ENCODE measurements around the gene DNASE1.

DNA sequence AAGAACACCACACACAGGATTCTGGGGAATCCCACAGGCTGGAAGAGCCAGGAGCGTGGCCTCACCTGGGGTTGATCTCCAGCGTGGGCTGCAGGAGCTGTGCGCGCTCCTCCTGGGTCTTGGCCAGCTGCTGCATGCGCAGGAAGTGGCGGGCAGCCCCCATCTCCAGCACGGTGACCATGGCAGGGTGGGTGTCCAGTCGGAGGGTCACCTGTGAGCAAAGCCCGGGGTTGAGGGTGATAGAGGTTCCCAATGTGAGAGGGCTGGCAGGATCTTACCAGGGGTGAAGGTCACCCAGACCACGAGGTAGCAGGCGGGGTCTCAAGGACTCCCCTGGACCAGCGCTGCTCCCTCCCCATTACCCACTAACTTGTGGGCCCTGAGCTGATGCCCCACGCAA lies 7.4 kb downstream of the DNASE1 start:
- TF ChIP-seq CTCF (IDR thresholded peaks at IDR 0.05 in 2 of 3, conservative IDR thresholded peaks at IDR 0.05 in 1 of 3; ENCODE audit: borderline replicate concordance in 1 of 3, insufficient read depth in 1 of 3, low read depth in 2 of 3, low read length in 2 of 3), result no peak
- no peak for TF ChIP-seq POLR2AphosphoS5 (IDR thresholded peaks at IDR 0.05; ENCODE audit: low read depth, low read length)
- TF ChIP-seq POLR2A (IDR thresholded peaks at IDR 0.05; ENCODE audit: borderline replicate concordance, extremely low read depth, insufficient read depth, insufficient read length), result no peak
- TF ChIP-seq RAD21 (IDR thresholded peaks at IDR 0.05; ENCODE audit: low read depth), result no peak
- TF ChIP-seq JUND (IDR thresholded peaks at IDR 0.05), result no peak
- TF ChIP-seq EZH2 (IDR thresholded peaks at IDR 0.05), result no peak
- TF ChIP-seq REST (IDR thresholded peaks at IDR 0.05; ENCODE audit: low read depth), result no peak
- no peak for TF ChIP-seq SRF (IDR thresholded peaks at IDR 0.05; ENCODE audit: low read depth)
- TF ChIP-seq ZFX (IDR thresholded peaks at IDR 0.05), result no peak
- no peak for TF ChIP-seq EZH2phosphoT487 (IDR thresholded peaks at IDR 0.05; ENCODE audit: borderline replicate concordance)
- no peak for TF ChIP-seq SP1 (IDR thresholded peaks at IDR 0.05; ENCODE audit: low read depth)
- TF ChIP-seq, protein P1, sequence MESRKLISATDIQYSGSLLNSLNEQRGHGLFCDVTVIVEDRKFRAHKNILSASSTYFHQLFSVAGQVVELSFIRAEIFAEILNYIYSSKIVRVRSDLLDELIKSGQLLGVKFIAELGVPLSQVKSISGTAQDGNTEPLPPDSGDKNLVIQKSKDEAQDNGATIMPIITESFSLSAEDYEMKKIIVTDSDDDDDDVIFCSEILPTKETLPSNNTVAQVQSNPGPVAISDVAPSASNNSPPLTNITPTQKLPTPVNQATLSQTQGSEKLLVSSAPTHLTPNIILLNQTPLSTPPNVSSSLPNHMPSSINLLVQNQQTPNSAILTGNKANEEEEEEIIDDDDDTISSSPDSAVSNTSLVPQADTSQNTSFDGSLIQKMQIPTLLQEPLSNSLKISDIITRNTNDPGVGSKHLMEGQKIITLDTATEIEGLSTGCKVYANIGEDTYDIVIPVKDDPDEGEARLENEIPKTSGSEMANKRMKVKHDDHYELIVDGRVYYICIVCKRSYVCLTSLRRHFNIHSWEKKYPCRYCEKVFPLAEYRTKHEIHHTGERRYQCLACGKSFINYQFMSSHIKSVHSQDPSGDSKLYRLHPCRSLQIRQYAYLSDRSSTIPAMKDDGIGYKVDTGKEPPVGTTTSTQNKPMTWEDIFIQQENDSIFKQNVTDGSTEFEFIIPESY (IDR thresholded peaks at IDR 0.05; ENCODE audit: extremely low read depth, insufficient replicate concordance, low read length), result no peak
- TF ChIP-seq TCF7L2 (IDR thresholded peaks at IDR 0.05; ENCODE audit: borderline replicate concordance, extremely low read depth, insufficient read depth, insufficient read length), result no peak

Measured in HCT116 (cell line).